K562 (cell line): ENCODE measurements around the gene ABCC1. TPM values are rescaled to one million over a fixed set of nuclear protein-coding genes. Genes with fewer than 3 reads are reported as not detected.

Experiments
- ATAC-seq: fragments of 200-7000 bp; cut with Tn5 transposase; 3 replicates; pipeline ENCODE4 v1.9.1; 2020; ENCODE audit warnings: moderate library complexity
- BruUV-seq: library from RNA; stranded (reverse); fragments of 400-500 nt; replicated peaks from 2 replicates; lab custom pipeline; 2021; lab: Mats Ljungman, UMichigan
- CTCF ChIA-PET: fragments of 300-600 bp; formaldehyde crosslinking; extraction: SDS; loops from one replicate; lab custom pipeline; 2021; ENCODE audit warnings: low intra/inter-chr PET ratio; lab: Yijun Ruan, JAX
- POLR2A ChIA-PET: fragments of 300-600, 350-650 bp; sonication (Branson Sonifier 250); formaldehyde crosslinking; extraction: SDS; loops from one replicate; lab custom pipeline; 2021; ENCODE audit warnings: antibody characterized with exemption, inconsistent platforms; lab: Yijun Ruan, JAX
- DNase-seq, 4 experiments: peaks; one replicate each; pipeline versions ENCODE4 v3.0.0 to v3.0.0-alpha.2; 2011 to 2018; ENCODE audit warnings: low spot score in 3 of 4, mixed read lengths in 3 of 4; ENCODE audit errors: extremely low read depth in 1 of 4
- FAIRE-seq: peaks from 2 replicates; lab custom pipeline; 2011; peaks lifted over from hg19 to GRCh38; lab: Jason Lieb, UNC
- H2AFZ ChIP-seq: 2 replicates; pipeline ENCODE4 v1.6.0; 2011; ENCODE audit warnings: low read depth, low read length, control low read depth, inconsistent platforms
- H3K27ac ChIP-seq: fragments of 200-600 bp; 3 replicates; pipeline ENCODE4 v1.8.0; 2011; ENCODE audit warnings: low read depth, mild to moderate bottlenecking, control low read depth, inconsistent platforms, low read length, moderate library complexity, mixed read lengths; ENCODE audit errors: extremely low read depth
- H3K27me3 ChIP-seq, 2 experiments: fragments of 300-600 bp in 1 of 2; 2 replicates in 1 of 2; 3 replicates in 1 of 2; pipeline versions ENCODE4 v1.6.0 to v1.8.0; 2011; ENCODE audit warnings: inconsistent platforms in 2 of 2, low read length in 2 of 2, mild to moderate bottlenecking in 1 of 2, mixed read lengths in 1 of 2, moderate library complexity in 1 of 2; ENCODE audit not compliant: control insufficient read depth in 2 of 2, insufficient read depth in 2 of 2
- H3K36me3 ChIP-seq: fragments of 300-600 bp; 3 replicates; pipeline ENCODE4 v1.8.0; 2011; ENCODE audit warnings: mild to moderate bottlenecking, low read length, inconsistent platforms; ENCODE audit not compliant: control insufficient read depth, insufficient read depth
- H3K4me1 ChIP-seq, 2 experiments: fragments of 200-600 bp in 1 of 2; replicated peaks in 1 of 2; 2 replicates in 1 of 2; 3 replicates in 1 of 2; pipeline versions ENCODE4 v1.5.1 to v1.8.0; 2011; ENCODE audit warnings: inconsistent platforms in 2 of 2, low read length in 2 of 2, mild to moderate bottlenecking in 1 of 2, mixed read lengths in 1 of 2, moderate library complexity in 1 of 2; ENCODE audit not compliant: control insufficient read depth in 2 of 2, insufficient read depth in 2 of 2
- H3K4me2 ChIP-seq: 2 replicates; pipeline ENCODE4 v1.6.1; 2011; ENCODE audit warnings: low read length, control low read depth, inconsistent platforms, mixed read lengths; ENCODE audit not compliant: insufficient read depth
- H3K4me3 ChIP-seq: fragments of 200-600 bp; sonication (generic), shearing (Covaris generic); 2 replicates; pipeline ENCODE4 v1.5.1; 2016; ENCODE audit warnings: control low read depth, inconsistent platforms
- H3K79me2 ChIP-seq: fragments of 200-600 bp; 3 replicates; pipeline ENCODE4 v1.8.0; 2011; ENCODE audit warnings: low read length, inconsistent platforms; ENCODE audit not compliant: control insufficient read depth, insufficient read depth
- H3K9ac ChIP-seq, 2 experiments: 2 replicates each; pipeline versions ENCODE4 v1.6.0 to v1.6.1; 2011; ENCODE audit warnings: low read depth in 2 of 2, low read length in 2 of 2, control low read depth in 1 of 2, inconsistent platforms in 1 of 2, mild to moderate bottlenecking in 1 of 2, mixed read lengths in 1 of 2; ENCODE audit not compliant: insufficient read depth in 1 of 2
- H3K9me1 ChIP-seq: one replicate; pipeline ENCODE4 v1.6.0; 2011; ENCODE audit warnings: inconsistent platforms, mild to moderate bottlenecking, low read length, moderate library complexity; ENCODE audit not compliant: control insufficient read depth, insufficient read depth
- H3K9me3 ChIP-seq: replicated peaks from 2 replicates; pipeline ENCODE4 v1.5.1; 2011; ENCODE audit warnings: low read depth, low read length, inconsistent platforms; ENCODE audit not compliant: control insufficient read depth, insufficient read depth
- H4K20me1 ChIP-seq: replicated peaks from 2 replicates; pipeline ENCODE4 v1.6.1; 2011; ENCODE audit warnings: low read length, inconsistent platforms, mixed read lengths; ENCODE audit not compliant: control insufficient read depth, insufficient read depth
- MAFG ChIP-seq: fragments of 450-650 bp; conservative IDR thresholded peaks from 2 replicates; pipeline ENCODE4 v1.6.1; 2016; ENCODE audit warnings: missing genetic modification characterization, missing compliant biosample characterization
- NFE2L1 ChIP-seq: fragments of 450-650 bp; IDR thresholded peaks from 2 replicates; pipeline ENCODE4 v1.6.1; 2016; ENCODE audit warnings: missing genetic modification characterization, low read depth, mild to moderate bottlenecking, missing compliant biosample characterization, moderate library complexity, borderline replicate concordance
- POLR2B ChIP-seq: fragments of 450-650 bp; IDR thresholded peaks from 2 replicates; pipeline ENCODE4 v1.6.1; 2018; ENCODE audit warnings: low read depth; ENCODE audit not compliant: partially characterized antibody
- ZNF146 ChIP-seq: IDR thresholded peaks from one replicate; pipeline ENCODE4 v1.6.1; 2018; ENCODE audit warnings: missing compliant biosample characterization; ENCODE audit not compliant: unreplicated experiment
- ZNF3 ChIP-seq: fragments of 250-450 bp; sonication (Bioruptor Pico); IDR thresholded peaks from 2 replicates; pipeline ENCODE4 v1.5.0; 2021; ENCODE audit warnings: mild to moderate bottlenecking, moderate library complexity
- ZNF398 ChIP-seq: fragments of 250-450 bp; sonication (Bioruptor Pico); IDR thresholded peaks from 2 replicates; pipeline ENCODE4 v1.8.0; 2021; ENCODE audit warnings: moderate library complexity, mild to moderate bottlenecking, inconsistent platforms
- ZNF740 ChIP-seq, 3 experiments: fragments of 200-800 bp in 1 of 3; sonication (Bioruptor generic) in 1 of 3; sonication (generic) in 1 of 3; formaldehyde crosslinking in 1 of 3; IDR thresholded peaks; 2 replicates each; pipeline versions ENCODE4 v1.6.1 to v1.8.0; 2016 to 2022; ENCODE audit warnings: mild to moderate bottlenecking in 2 of 3, missing compliant biosample characterization in 2 of 3, missing genetic modification characterization in 2 of 3, missing genetic modification reagents in 1 of 3
- WGBS: fragments of 100-300 bp; shearing (Covaris generic); methylation state at CpG from one replicate; pipeline ENCODE4 v1.1.6; 2016; ENCODE audit warnings: low coverage, mixed read lengths; ENCODE audit not compliant: insufficient coverage; ENCODE audit errors: missing lambda C conversion rate; 5-methylcytosine and 5-hydroxymethylcytosine counted together
- in situ Hi-C: fragments of 300-500 bp; cut with MboI; formaldehyde crosslinking; loops from 4 replicates; pipeline ENCODE4 v1.15.0; 2018; ENCODE audit warnings: inconsistent platforms, mixed read lengths
- intact Hi-C: fragments of 100-400 bp; cut with micrococcal nuclease; formaldehyde crosslinking; loops from 2 replicates; pipeline ENCODE4 v1.14.2; 2022
- polyA plus RNA-seq, 8 experiments: library from polyadenylated mRNA; depleted of rRNA in 4 of 8; stranded (reverse) in 5 of 8; unstranded in 3 of 8; fragments of >200 nt; fragmentation: Nextera tagmentation in 2 of 8; fragmentation: Illumina TruSeq in 1 of 8; extraction: Ambion mirVana in 2 of 8; extraction: Trizol in 1 of 8; gene quantifications; 2 replicates each; pipeline versions ENCODE4 v1.2.1 to v1.2.3, GENCODE V29; 2011 to 2014; ENCODE audit warnings: inconsistent platforms in 1 of 8, missing spikeins in 1 of 8
- total RNA-seq, 7 experiments: library from RNA; depleted of rRNA in 6 of 7; stranded (reverse); fragments of >200 nt in 6 of 7; fragmentation: Illumina TruSeq in 2 of 7; extraction: Trizol in 2 of 7; gene quantifications; 2 replicates each; pipeline versions ENCODE4 v1.2.1 to v1.2.3, GENCODE V29; 2011 to 2021; ENCODE audit warnings: low replicate concordance in 1 of 7
- TF ChIP-seq, protein P1 (sequence below): sonication (generic); formaldehyde crosslinking; IDR thresholded peaks from 2 replicates; pipeline ENCODE4 v1.8.0; 2022; ENCODE audit warnings: mild to moderate bottlenecking, missing genetic modification reagents, borderline replicate concordance

ABCC1 gene
- total and polyA plus RNA-seq, 9 of the 15 experiments (the other 6 are each of a cell fraction or from before 2014, with no cell fraction given) = 3.9 to 41.6 (median 10.0) TPM

DNA sequence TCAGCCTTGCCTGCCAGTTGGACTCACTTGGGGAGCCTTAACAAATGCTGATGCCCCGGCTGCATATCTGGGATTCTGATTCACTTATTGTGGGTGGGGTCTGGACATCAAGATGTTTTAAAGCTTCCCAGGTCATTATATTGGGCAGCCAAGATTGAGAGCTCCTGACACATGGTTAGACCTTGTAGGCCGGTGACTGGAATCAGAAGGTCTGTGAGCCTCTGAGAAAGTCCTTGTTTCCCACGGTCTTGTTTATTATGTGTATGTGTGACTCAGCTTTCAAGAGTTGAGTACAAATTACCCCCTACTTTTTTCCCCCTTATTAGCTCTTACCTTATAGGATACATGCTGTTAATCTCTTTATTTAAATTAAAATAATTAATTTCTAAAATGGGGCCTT lies 103.5 kb downstream of the ABCC1 start:
- H2AFZ ChIP-seq = no peak overlapping the region
- no TSS peak for BruUV-seq
- no peak overlapping the region for H3K4me3 ChIP-seq
- H3K27ac ChIP-seq = no peak overlapping the region
- intact Hi-C loops = no loop called here
- no peaks in the 10 kb centered on the region for H3K79me2 ChIP-seq
- no peak overlapping the region for H3K4me2 ChIP-seq
- POLR2A ChIA-PET = interaction anchor here (0.6 to 1.5 kb wide), 4 partner anchors 8 to 291 kb away, joined by 3 to 5 read pairs (median 3); no protein-coding TSS in a partner anchor
- no peaks in the 10 kb centered on the region for H3K9me1 ChIP-seq
- in situ Hi-C loops = no loop called here
- no peaks in the 10 kb centered on the region for H3K9me3 ChIP-seq
- DNase-seq (no peak), FAIRE-seq (no peak), ATAC-seq (no peak)
- CTCF ChIA-PET = no interaction called here
- WGBS = 90% methylated on average over 3 of the region's 3 CpGs
- H3K36me3 ChIP-seq = peaks cover 80% of the 10 kb centered on the region; the same call in 2 of the 3 replicates
- no peak overlapping the region for H3K9ac ChIP-seq
- no peaks in the 10 kb centered on the region for H3K4me1 ChIP-seq
- no peaks in the 10 kb centered on the region for H4K20me1 ChIP-seq
- TF ChIP-seq ZNF146 (CRISPR knock-in tag) (no peak), ZNF740 (CRISPR knock-in tag; IDR thresholded peaks at IDR 0.05) (no peak), ZNF740 (tag; IDR thresholded peaks at IDR 0.05) (no peak), MAFG (tag) (no peak), ZNF398 (CRISPR knock-in tag) (no peak), NFE2L1 (tag) (no peak), POLR2B (no peak), ZNF3 (CRISPR knock-in tag) (no peak)
- TF ChIP-seq, protein P1, sequence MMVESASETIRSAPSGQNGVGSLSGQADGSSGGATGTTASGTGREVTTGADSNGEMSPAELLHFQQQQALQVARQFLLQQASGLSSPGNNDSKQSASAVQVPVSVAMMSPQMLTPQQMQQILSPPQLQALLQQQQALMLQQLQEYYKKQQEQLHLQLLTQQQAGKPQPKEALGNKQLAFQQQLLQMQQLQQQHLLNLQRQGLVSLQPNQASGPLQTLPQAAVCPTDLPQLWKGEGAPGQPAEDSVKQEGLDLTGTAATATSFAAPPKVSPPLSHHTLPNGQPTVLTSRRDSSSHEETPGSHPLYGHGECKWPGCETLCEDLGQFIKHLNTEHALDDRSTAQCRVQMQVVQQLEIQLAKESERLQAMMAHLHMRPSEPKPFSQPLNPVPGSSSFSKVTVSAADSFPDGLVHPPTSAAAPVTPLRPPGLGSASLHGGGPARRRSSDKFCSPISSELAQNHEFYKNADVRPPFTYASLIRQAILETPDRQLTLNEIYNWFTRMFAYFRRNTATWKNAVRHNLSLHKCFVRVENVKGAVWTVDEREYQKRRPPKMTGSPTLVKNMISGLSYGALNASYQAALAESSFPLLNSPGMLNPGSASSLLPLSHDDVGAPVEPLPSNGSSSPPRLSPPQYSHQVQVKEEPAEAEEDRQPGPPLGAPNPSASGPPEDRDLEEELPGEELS = no peak
- no peaks in the 10 kb centered on the region for H3K27me3 ChIP-seq
